K562 (cell line): Measurements from ENCODE around the gene CEP43.

Source experiments
- MAFK ChIP-seq: IDR thresholded peaks from 2 replicates; pipeline ENCODE4 v1.6.1; 2011; ENCODE audit warnings: low read length, improper control_type of control experiment
- TF ChIP-seq, protein P1 (sequence below): fragments of 250-450 bp; sonication (Bioruptor Pico); IDR thresholded peaks from 2 replicates; pipeline ENCODE4 v1.8.0; 2021; ENCODE audit warnings: moderate library complexity, mild to moderate bottlenecking, inconsistent platforms

DNA sequence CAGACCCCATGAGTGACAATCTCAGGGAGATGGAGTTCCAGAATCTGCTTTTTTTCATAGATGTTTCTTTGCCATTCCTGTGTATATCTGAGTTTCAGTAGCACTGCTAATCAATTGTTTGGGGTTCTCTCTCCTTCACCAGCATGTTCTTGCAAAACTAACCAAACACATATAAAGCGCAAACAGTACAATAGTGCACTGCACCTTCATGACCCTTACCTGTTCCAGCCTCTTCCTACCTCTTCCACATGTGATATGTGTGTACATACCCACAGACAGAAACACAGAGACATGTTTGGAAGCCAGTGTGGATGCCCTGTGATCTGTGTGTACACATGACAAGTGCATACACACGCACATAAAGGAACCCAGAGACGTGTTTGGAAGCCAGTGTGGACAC is 1.8 kb upstream of the CEP43 start:
- no peak for TF ChIP-seq MAFK
- TF ChIP-seq, protein P1, sequence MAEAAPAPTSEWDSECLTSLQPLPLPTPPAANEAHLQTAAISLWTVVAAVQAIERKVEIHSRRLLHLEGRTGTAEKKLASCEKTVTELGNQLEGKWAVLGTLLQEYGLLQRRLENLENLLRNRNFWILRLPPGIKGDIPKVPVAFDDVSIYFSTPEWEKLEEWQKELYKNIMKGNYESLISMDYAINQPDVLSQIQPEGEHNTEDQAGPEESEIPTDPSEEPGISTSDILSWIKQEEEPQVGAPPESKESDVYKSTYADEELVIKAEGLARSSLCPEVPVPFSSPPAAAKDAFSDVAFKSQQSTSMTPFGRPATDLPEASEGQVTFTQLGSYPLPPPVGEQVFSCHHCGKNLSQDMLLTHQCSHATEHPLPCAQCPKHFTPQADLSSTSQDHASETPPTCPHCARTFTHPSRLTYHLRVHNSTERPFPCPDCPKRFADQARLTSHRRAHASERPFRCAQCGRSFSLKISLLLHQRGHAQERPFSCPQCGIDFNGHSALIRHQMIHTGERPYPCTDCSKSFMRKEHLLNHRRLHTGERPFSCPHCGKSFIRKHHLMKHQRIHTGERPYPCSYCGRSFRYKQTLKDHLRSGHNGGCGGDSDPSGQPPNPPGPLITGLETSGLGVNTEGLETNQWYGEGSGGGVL (CRISPR knock-in tag), result no peak
